MCF 10A (cell line): ENCODE data around the gene CSTF2T. TPM values are rescaled to one million over a fixed set of nuclear protein-coding genes. Genes with fewer than 3 reads are reported as not detected.

Experiments used
- BruUV-seq: library from RNA; stranded (reverse); fragments of 400-500 nt; replicated peaks from 2 replicates; lab custom pipeline; 2021; lab: Mats Ljungman, UMichigan
- CTCF ChIA-PET: fragments of 300-600 bp; sonication (Branson Sonifier 250); formaldehyde crosslinking; extraction: SDS; loops from one replicate; lab custom pipeline; 2021; ENCODE audit warnings: antibody characterized with exemption, inconsistent platforms; lab: Yijun Ruan, JAX
- POLR2A ChIA-PET: fragments of 300-600, 350-650 bp; sonication (Branson Sonifier 250); formaldehyde crosslinking; extraction: SDS; loops from one replicate; lab custom pipeline; 2020; ENCODE audit warnings: antibody characterized with exemption, inconsistent platforms; lab: Yijun Ruan, JAX
- DNase-seq: peaks from one replicate; pipeline ENCODE4 v3.0.0-alpha.2; 2018; ENCODE audit not compliant: unreplicated experiment
- H3K27ac Mint-ChIP-seq: one replicate; pipeline ENCODE4 v1.8.0; 2022; ENCODE audit warnings: mild to moderate bottlenecking, low read depth, mixed read lengths; ENCODE audit not compliant: unreplicated experiment
- H3K27me3 Mint-ChIP-seq: one replicate; pipeline ENCODE4 v1.8.0; 2022; ENCODE audit warnings: mixed read lengths; ENCODE audit not compliant: insufficient read depth, unreplicated experiment
- H3K36me3 Mint-ChIP-seq: one replicate; pipeline ENCODE4 v1.8.0; 2022; ENCODE audit warnings: mild to moderate bottlenecking, moderate library complexity, mixed read lengths; ENCODE audit not compliant: insufficient read depth, unreplicated experiment
- H3K4me1 Mint-ChIP-seq: one replicate; pipeline ENCODE4 v1.8.0; 2022; ENCODE audit warnings: mixed read lengths; ENCODE audit not compliant: insufficient read depth, unreplicated experiment
- H3K4me3 Mint-ChIP-seq: one replicate; pipeline ENCODE4 v1.8.0; 2022; ENCODE audit warnings: mild to moderate bottlenecking, moderate library complexity, mixed read lengths; ENCODE audit not compliant: unreplicated experiment
- H3K9me3 Mint-ChIP-seq: one replicate; pipeline ENCODE4 v1.8.0; 2022; ENCODE audit warnings: mixed read lengths; ENCODE audit not compliant: unreplicated experiment
- CTCF ChIP-seq: fragments of 200-600 bp; IDR thresholded peaks from one replicate; pipeline ENCODE4 v1.8.0; 2022; ENCODE audit warnings: antibody characterized with exemption, mild to moderate bottlenecking; ENCODE audit not compliant: unreplicated experiment
- intact Hi-C: fragments of 100-400 bp; cut with micrococcal nuclease; formaldehyde crosslinking; loops from 2 replicates; pipeline ENCODE4 v1.14.1; 2022
- total RNA-seq: library from RNA; stranded (reverse); gene quantifications from 2 replicates; pipeline ENCODE4 v1.2.3, GENCODE V29; 2022

CSTF2T gene
- total RNA-seq, 1 experiment from 2014 or later: 15.7 TPM

- Mint-ChIP-seq H3K27me3 (no peaks in the 10 kb centered on the region), H3K4me3 (no peak overlapping the region), H3K4me1 (no peaks in the 10 kb centered on the region), H3K9me3 (no peaks in the 10 kb centered on the region), H3K27ac (no peak overlapping the region), H3K36me3 (no peaks in the 10 kb centered on the region)
- POLR2A ChIA-PET: no interaction called here
- TF ChIP-seq CTCF: no peak
- intact Hi-C loops: no loop called here
- CTCF ChIA-PET: no interaction called here
- BruUV-seq: no TSS peak
- no peak for DNase-seq
Observed at GRCh38 chr10:51711519-51711891, 12.1 kb upstream of the CSTF2T start.

GRCh38 chr10:51709324-51709972 is 10.1 kb upstream of the CSTF2T start:
- Mint-ChIP-seq H3K27me3 (no peaks in the 10 kb centered on the region), H3K4me1 (no peaks in the 10 kb centered on the region), H3K36me3 (no peaks in the 10 kb centered on the region), H3K27ac (no peak overlapping the region), H3K9me3 (no peaks in the 10 kb centered on the region), H3K4me3 (no peak overlapping the region)
- intact Hi-C loops: no loop called here
- POLR2A ChIA-PET: no interaction called here
- no peak for DNase-seq
- TF ChIP-seq CTCF: no peak
- no TSS peak for BruUV-seq
- CTCF ChIA-PET: interaction anchor here (1.5 kb wide), 1 partner anchor 11 kb away, joined by 5 read pairs; no protein-coding TSS in a partner anchor

GRCh38 chr10:51708609-51709008 is 9.2 kb upstream of the CSTF2T start:
- no TSS peak for BruUV-seq
- no peaks in the 10 kb centered on the region for H3K36me3 Mint-ChIP-seq
- DNase-seq: no peak
- POLR2A ChIA-PET: no interaction called here
- H3K4me1 Mint-ChIP-seq: no peaks in the 10 kb centered on the region
- no peak overlapping the region for H3K27ac Mint-ChIP-seq
- H3K9me3 Mint-ChIP-seq: no peaks in the 10 kb centered on the region
- intact Hi-C loops: no loop called here
- H3K27me3 Mint-ChIP-seq: no peaks in the 10 kb centered on the region
- TF ChIP-seq CTCF: no peak
- CTCF ChIA-PET: interaction anchor here (0.6 kb wide), 1 partner anchor 227 kb away, joined by 4 read pairs; no protein-coding TSS in a partner anchor
- H3K4me3 Mint-ChIP-seq: no peak overlapping the region

GRCh38 chr10:51707821-51708424 is 8.5 kb upstream of the CSTF2T start:
- DNase-seq: no peak
- Mint-ChIP-seq H3K27me3 (no peaks in the 10 kb centered on the region), H3K4me3 (no peak overlapping the region), H3K9me3 (no peaks in the 10 kb centered on the region), H3K36me3 (no peaks in the 10 kb centered on the region), H3K4me1 (no peaks in the 10 kb centered on the region), H3K27ac (no peak overlapping the region)
- intact Hi-C loops: no loop called here
- BruUV-seq: no TSS peak
- TF ChIP-seq CTCF: no peak
- CTCF ChIA-PET: interaction anchor here (0.6 kb wide), 1 partner anchor 227 kb away, joined by 4 read pairs; no protein-coding TSS in a partner anchor
- POLR2A ChIA-PET: no interaction called here
